HG02763 (cell line): ENCODE measurements around the gene TUSC1.
"Not testable (repeated sequence)": the region's sequence is repeated elsewhere in the genome, so short reads cannot be mapped to it uniquely, and the experiment has no call there.

Source experiments
- ATAC-seq: cut with Tn5 transposase; IDR thresholded peaks from one replicate; pipeline ENCODE4 v1.9.1; 2021; ENCODE audit warnings: mild to moderate bottlenecking, moderate library complexity; ENCODE audit not compliant: unreplicated experiment

Gene TUSC1

DNA sequence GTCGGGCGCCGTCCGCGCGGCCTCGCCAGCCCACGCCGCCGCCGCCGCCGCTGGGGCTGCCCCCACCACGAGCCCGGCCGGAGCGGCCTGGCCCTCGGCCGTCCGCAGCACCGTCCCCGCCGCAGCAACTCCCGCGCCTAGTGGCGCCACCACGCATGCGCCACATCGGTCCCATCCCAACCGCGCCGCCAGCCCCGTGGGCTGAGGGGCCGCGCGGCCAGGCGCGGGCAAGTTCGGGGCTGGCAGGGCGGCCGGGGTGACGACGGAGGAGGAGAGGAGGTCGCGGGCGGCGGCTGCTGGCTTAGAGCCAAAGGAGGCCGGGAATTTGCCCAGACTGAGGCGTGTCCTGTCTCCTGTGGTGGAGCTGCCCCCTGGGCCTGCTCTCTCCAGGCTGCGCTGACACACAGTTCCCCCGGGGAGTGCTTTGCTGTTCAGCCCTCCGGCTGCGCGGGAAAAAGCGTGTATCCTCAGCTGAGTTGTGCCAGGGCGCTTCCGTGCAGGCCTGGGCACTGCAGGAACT is at the start of gene TUSC1:
Gene TUSC1 (minus strand): TSS at position 298 of the 520 bp plus-strand sequence. CDS start 132 bp downstream, at position 166.
- peak; percentile 63 for ATAC-seq

DNA sequence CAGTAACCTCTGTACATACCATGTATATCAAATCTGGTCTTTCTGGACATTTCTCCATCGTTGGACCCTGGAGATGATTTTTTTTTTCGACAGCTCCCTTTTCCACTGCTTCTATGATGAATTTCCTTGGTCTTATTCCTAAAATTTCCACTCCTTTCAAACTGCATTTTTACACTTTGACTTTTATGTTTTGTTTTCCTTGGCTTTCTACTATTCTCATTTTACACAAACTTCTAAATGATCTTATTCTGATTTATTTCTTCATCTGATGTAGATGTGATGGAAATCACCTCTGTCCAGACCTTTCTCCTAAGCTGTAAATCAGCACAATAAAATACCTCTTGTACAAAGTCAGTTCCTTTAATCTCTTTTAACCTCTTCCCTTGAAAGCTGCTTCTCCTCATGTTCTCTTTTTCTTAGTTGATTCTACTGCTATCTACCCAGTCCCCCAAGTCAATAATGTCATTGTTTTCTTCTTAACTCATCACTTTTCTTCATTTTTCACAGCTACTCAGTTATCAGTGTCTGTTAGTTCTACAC is 48.7 kb upstream of the TUSC1 start:
- no peak for ATAC-seq

GRCh38 chr9:25724424-25724823 is 46.2 kb upstream of the TUSC1 start:
- ATAC-seq = no peak

DNA sequence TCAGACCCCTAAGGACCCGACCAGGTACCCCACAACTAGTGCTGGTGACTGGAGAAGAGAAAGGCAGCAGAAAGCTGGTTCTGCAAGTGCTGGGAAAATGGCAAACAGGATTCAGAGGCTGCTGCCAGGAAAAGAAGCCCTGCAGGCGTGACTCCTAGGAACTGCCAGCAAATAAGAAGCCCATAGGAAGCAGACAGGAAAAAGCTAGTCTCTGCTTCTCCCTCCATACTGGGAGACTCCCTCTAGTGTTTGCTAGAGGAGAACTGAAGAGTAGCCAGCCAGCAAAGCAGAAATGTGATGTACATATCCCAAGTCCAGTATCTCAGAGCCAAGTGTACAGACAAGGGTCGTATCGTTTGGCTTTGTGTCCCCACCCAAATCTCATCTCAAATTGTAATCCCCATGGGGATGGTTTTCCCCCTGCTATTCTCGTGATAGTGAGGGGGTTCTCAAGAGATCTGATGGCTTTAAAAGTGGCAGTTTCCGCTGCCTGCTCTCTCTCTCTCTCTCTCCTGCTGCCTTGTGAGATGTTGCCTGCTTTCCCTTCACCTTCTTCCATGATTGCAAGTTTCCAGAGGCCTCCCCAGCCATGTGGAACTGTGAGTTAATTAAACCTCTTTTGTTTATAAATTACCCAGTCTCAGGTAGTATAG is 38.1 kb upstream of the TUSC1 start:
- no peak for ATAC-seq

- no peak for ATAC-seq
These were observed 31.7 kb upstream of the TUSC1 start for GRCh38 chr9:25709941-25710340.

- ATAC-seq = no peak
These were observed 26.6 kb upstream of the TUSC1 start for GRCh38 chr9:25704800-25705199.

DNA sequence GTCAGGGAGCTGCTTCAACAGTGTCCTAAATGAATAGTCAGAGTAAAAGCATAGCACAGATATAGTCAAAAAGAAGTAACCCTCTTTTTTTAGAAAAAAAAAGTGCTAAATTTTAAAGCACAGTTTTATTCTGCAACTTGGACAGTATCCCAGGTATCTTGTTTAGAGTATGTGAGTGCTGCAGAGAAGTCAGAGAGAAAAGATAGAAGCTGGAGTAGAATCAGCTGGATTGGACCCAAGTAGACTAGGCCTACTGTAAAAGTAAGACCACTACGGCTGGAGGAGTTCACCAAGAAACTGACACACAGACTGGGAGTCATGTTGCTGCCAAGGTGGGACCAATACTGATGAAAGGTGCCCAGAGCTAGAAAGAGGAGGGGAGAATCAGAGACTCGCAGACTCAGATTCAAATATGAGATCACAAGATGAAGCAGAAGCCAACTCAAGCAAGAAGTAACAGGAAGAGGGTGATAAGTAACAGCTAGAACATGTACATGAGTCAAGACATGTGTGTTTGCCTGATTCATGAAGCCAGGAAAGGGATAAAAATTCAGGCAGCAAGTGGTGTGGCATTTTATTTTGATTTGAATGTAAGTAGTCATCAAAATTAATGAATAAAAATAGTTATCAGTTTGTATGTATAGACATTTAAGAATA is 25.6 kb upstream of the TUSC1 start:
- ATAC-seq = no peak

DNA sequence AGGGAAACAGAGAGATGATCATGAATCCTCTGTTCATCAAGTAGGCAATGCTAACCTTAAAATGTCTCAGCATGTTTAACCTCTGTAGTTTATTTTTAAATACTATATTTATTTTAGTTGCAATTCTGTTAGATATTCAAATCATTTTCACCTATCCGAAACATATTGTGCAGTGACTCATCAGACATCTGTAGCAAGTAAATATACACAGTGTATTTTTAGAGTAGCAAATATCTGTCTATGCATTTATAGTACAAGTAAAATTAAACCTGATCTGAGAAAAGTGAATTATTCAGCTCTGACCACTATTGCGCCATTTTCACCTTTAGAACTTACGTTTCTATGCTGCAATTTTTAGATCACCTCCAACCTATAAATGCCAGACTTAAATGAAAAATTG is 24.3 kb upstream of the TUSC1 start:
- no peak for ATAC-seq

- not testable (repeated sequence) for ATAC-seq
These were observed 22.7 kb upstream of the TUSC1 start for GRCh38 chr9:25700899-25701298.

DNA sequence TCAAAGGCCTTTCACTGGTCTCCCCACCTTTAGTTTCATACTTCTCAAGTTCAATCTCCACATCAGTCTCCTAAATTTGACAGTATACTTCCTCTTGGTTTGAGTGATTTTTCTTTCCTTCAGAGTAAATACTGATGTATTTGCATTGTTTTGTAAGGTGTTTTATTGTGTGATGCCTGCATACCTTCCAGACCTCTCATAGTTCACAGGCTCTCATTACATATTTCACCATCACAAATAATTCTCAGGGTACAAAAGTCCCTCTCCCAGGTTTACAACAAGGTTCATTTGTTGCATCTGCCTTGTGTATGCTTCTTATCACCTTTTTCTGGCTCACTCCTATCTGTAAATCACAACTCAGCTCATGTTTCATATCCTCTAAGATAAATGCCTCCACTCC is 22.2 kb upstream of the TUSC1 start:
- ATAC-seq = no peak

GRCh38 chr9:25691786-25692185 is 13.5 kb upstream of the TUSC1 start:
- ATAC-seq = no peak

GRCh38 chr9:25684321-25684720 is 6.1 kb upstream of the TUSC1 start:
- ATAC-seq = no peak

DNA sequence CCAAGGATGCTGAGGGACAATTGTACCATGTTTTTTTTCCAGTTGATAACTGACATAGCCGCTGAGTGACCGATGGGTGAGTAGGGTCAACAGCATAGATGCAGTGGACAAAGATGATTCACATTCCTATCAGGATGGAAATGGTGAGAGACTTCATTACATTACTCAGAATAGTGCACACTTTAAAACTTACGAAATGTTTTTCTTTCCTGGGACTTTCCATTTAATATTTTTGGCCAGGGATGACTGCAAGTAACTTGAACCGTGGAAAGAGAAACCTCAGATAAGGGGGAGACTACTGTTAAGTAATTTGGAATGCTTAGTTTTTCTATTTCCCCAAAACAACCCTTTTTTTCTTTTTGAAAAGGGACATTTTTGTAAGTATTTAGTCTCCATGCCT is 3.0 kb upstream of the TUSC1 start:
- no peak for ATAC-seq

GRCh38 chr9:25678846-25679360 is 659 bp upstream of the TUSC1 start:
- no peak for ATAC-seq

- peak; percentile 40 for ATAC-seq
These were observed 720 bp downstream of the TUSC1 start for GRCh38 chr9:25677301-25678146.

DNA sequence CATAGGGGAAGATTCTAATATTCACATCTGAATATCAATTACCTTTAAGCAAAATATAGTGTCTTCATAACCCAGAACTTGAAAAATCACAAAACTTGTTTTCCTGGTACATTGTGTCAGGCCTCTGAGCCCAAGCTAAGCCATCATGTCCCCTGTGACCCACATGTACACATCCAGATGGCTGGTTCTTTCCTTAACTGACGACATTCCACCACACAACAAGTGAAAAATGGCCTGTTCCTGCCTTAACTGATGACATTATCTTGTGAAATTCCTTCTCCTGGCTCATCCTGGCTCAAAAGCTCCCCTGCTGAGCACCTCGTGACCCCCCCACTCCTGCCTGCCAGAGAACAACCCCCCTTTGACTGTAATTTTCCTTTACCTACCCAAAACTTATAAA is 2.4 kb downstream of the TUSC1 start:
- not testable (repeated sequence) for ATAC-seq

DNA sequence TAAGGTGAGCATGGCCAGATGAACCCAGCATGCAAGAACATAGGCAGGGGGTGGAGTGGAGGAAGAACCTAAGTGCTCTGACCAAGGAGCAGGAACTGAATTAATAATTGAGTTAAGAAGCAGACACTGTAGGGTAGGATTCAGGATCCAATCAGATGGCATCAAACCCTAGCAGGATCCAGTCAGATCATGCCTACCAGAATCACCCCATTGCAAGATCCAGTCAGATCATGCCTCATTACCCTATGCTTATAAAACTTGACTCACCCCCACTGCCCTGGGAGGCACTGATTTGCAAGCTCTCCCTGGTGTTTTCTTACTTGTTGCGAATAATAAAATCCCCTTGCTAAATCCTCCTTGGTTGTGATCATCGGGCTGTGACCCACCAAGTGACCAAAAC is 19.7 kb downstream of the TUSC1 start:
- no peak for ATAC-seq

DNA sequence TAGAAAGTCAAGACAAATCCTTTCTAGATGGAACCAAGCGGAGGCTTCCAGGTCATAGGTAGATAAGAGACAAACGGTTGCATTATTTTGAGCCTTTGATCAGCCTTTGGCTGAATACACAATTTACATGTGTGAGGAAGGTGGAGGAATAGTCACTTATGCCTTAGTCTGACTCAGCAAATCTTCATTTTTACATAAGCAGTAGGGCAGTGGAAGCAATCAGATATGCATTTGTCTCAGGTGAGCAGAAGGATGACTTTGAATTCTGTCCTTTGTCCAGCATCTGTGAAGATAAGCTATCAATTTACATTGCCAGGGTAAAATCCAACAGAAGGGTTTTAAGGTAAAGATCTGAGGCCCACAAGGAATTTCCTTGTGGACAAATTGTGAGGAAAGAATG is 23.8 kb downstream of the TUSC1 start:
- no peak for ATAC-seq

GRCh38 chr9:25648116-25648515 is 30.1 kb downstream of the TUSC1 start:
- ATAC-seq = no peak

DNA sequence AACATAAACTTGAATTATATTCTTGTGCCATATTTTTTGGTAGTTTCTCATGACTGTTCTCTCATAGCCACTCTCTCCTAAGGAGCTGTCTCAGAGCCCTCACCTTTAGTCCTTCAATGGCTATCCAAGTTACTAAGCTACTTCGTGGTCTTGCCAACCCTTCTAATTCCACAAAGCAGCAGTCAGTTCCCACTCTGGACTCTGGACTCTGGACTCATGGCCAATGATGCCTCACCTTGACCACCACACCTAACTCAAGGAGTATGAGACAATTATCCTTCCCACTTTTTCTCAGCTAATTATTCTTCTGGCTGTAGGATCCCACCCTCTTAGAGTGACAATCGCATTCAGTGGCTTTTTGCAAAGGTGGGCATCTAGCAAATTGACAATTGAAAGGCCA is 42.2 kb downstream of the TUSC1 start:
- ATAC-seq = no peak

DNA sequence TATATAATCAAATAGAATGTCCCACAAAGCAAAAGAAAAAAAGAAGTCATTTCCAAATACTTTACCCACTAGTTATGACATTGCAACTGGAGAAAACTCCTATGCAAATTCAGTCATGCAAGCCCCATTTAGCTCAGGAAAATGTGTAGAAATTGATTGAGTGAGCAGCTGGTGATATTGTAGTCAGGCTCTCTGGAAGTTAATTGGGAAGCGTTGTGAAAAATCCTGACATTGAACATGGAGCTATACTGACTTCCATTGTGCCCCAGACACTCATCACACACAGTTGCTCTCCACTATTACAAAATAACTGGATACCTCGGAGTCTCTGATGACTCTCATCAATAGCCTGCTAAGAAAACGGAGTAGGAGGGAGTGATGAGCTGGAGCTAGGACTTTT is 49.0 kb downstream of the TUSC1 start:
- no peak for ATAC-seq
